GM18502 (cell line): ENCODE results near the gene MEAF6.
"Not testable (repeated sequence)": the region's sequence is repeated elsewhere in the genome, so short reads cannot be mapped to it uniquely, and the experiment has no call there.

Experiments used
- ATAC-seq: cut with Tn5 transposase; IDR thresholded peaks from one replicate; pipeline ENCODE4 v1.9.1; 2021; ENCODE audit warnings: mild to moderate bottlenecking; ENCODE audit not compliant: unreplicated experiment, poor library complexity

The MEAF6 gene

GRCh38 chr1:37532418-37533156 is 18.0 kb upstream of the MEAF6 start:
- not testable (repeated sequence) for ATAC-seq

GRCh38 chr1:37529888-37530287 is 15.3 kb upstream of the MEAF6 start:
- ATAC-seq: not testable (repeated sequence)

GRCh38 chr1:37519613-37520012 is 5.0 kb upstream of the MEAF6 start:
- ATAC-seq: no peak

- not testable (repeated sequence) for ATAC-seq
These were observed 4.4 kb upstream of the MEAF6 start for GRCh38 chr1:37518929-37519328.

GRCh38 chr1:37518241-37518640 is 3.7 kb upstream of the MEAF6 start:
- not testable (repeated sequence) for ATAC-seq

GRCh38 chr1:37517569-37517968 is 3.0 kb upstream of the MEAF6 start:
- no peak for ATAC-seq

GRCh38 chr1:37515185-37516034 is 844 bp upstream of the MEAF6 start:
- ATAC-seq: no peak

GRCh38 chr1:37513795-37514349 is 694 bp downstream of the MEAF6 start:
- peak; percentile 32 for ATAC-seq

GRCh38 chr1:37509181-37509580 is 5.4 kb downstream of the MEAF6 start:
- no peak for ATAC-seq

- no peak for ATAC-seq
These were observed 7.8 kb downstream of the MEAF6 start for GRCh38 chr1:37506740-37507139.

- ATAC-seq: not testable (repeated sequence)
These were observed 11.8 kb downstream of the MEAF6 start for GRCh38 chr1:37502791-37503190.

- no peak for ATAC-seq
These were observed 12.5 kb downstream of the MEAF6 start for GRCh38 chr1:37502104-37502503.

GRCh38 chr1:37501661-37502060 is 12.9 kb downstream of the MEAF6 start:
- ATAC-seq: no peak

- ATAC-seq: no peak
These were observed 15.5 kb downstream of the MEAF6 start for GRCh38 chr1:37498872-37499617.

- no peak for ATAC-seq
These were observed 16.7 kb downstream of the MEAF6 start for GRCh38 chr1:37497832-37498231.

- no peak for ATAC-seq
These were observed 18.7 kb downstream of the MEAF6 start for GRCh38 chr1:37495875-37496274.

- ATAC-seq: no peak
These were observed 21.0 kb downstream of the MEAF6 start for GRCh38 chr1:37493336-37494098.

- no peak for ATAC-seq
These were observed 27.0 kb downstream of the MEAF6 start for GRCh38 chr1:37487619-37487984.

- ATAC-seq: no peak
These were observed 27.6 kb downstream of the MEAF6 start for GRCh38 chr1:37486680-37487618.
